Sigmoid colon (tissue), 4 donors: ENCODE measurements around the gene RNF126.

Experiments used
- CTCF ChIP-seq, 4 experiments: fragments of 450-650 bp in 3 of 4; fragments of 200-600 bp in 1 of 4; IDR thresholded peaks; one replicate each; pipeline ENCODE4 v1.5.1; 2016 to 2019; ENCODE audit warnings: antibody characterized with exemption in 4 of 4, mild to moderate bottlenecking in 3 of 4, moderate library complexity in 2 of 4
- EP300 ChIP-seq, 4 donors: sonication (generic); formaldehyde crosslinking; IDR thresholded peaks; one replicate each; pipeline ENCODE4 v1.6.1; 2017; ENCODE audit warnings: antibody characterized with exemption in 4 of 4

GRCh38 chr19:653425-653824, 9.6 kb downstream of the RNF126 start:
- no peak for TF ChIP-seq EP300 (IDR thresholded peaks at IDR 0.05)
- no peak for TF ChIP-seq CTCF (IDR thresholded peaks at IDR 0.05)
